Forelimb muscle (tissue), 1 donor: Measurements from ENCODE around the gene KEL. TPM values are rescaled to one million over a fixed set of nuclear protein-coding genes. Genes with fewer than 3 reads are reported as not detected.
"Not testable (repeated sequence)": the region's sequence is repeated elsewhere in the genome, so short reads cannot be mapped to it uniquely, and the experiment has no call there.

ENCODE experiments used
- DNase-seq: peaks from one replicate; pipeline ENCODE4 v3.0.0-alpha.2; 2013; ENCODE audit warnings: low read depth
- polyA plus RNA-seq: library from polyadenylated mRNA; unstranded; fragments of 120-200 nt; gene quantifications from one replicate; pipeline ENCODE4 v1.2.1, GENCODE V29; 2013; ENCODE audit not compliant: insufficient read length

Gene KEL
- polyA plus RNA-seq: 0.87 TPM

GRCh38 chr7:142961973-142962926 is at the start of gene KEL:
Gene KEL (minus strand): TSS chr7:142962363. CDS start chr7:142962206, 157 bp downstream.
- no peak for DNase-seq

GRCh38 chr7:143008007-143008901 is 46.1 kb upstream of the KEL start:
- DNase-seq: peak; percentile 40

GRCh38 chr7:143005632-143006260 is 43.6 kb upstream of the KEL start:
- DNase-seq: no peak

- DNase-seq: no peak
Observed at GRCh38 chr7:143003393-143004051, 41.4 kb upstream of the KEL start.

GRCh38 chr7:143002898-143003297 is 40.7 kb upstream of the KEL start:
- DNase-seq: no peak

GRCh38 chr7:143002106-143002505 is 39.9 kb upstream of the KEL start:
- no peak for DNase-seq

- no peak for DNase-seq
Observed at GRCh38 chr7:143000648-143001047, 38.5 kb upstream of the KEL start.

GRCh38 chr7:142999793-143000192 is 37.6 kb upstream of the KEL start:
- DNase-seq: no peak

GRCh38 chr7:142998966-142999365 is 36.8 kb upstream of the KEL start:
- no peak for DNase-seq

GRCh38 chr7:142997456-142997989 is 35.4 kb upstream of the KEL start:
- no peak for DNase-seq

- no peak for DNase-seq
Observed at GRCh38 chr7:142992427-142992826, 30.3 kb upstream of the KEL start.

- no peak for DNase-seq
Observed at GRCh38 chr7:142984297-142984696, 22.1 kb upstream of the KEL start.

- DNase-seq: no peak
Observed at GRCh38 chr7:142983825-142984224, 21.7 kb upstream of the KEL start.

- DNase-seq: not testable (repeated sequence)
Observed at GRCh38 chr7:142978402-142978801, 16.2 kb upstream of the KEL start.

GRCh38 chr7:142974626-142975025 is 12.5 kb upstream of the KEL start:
- no peak for DNase-seq

GRCh38 chr7:142969183-142969582 is 7.0 kb upstream of the KEL start:
- DNase-seq: no peak

GRCh38 chr7:142968229-142968628 is 6.1 kb upstream of the KEL start:
- DNase-seq: no peak

- no peak for DNase-seq
Observed at GRCh38 chr7:142964502-142965246, 2.5 kb upstream of the KEL start.

GRCh38 chr7:142963993-142964392 is 1.8 kb upstream of the KEL start:
- DNase-seq: no peak

GRCh38 chr7:142962991-142963390 is 828 bp upstream of the KEL start:
- no peak for DNase-seq
